Measurements from ENCODE around the gene ARPC1A. TPM values are rescaled to one million over a fixed set of nuclear protein-coding genes. Genes with fewer than 3 reads are reported as not detected.

Gene ARPC1A
- total RNA-seq, 1 donor from 2014 or later, result 105 TPM

DNA sequence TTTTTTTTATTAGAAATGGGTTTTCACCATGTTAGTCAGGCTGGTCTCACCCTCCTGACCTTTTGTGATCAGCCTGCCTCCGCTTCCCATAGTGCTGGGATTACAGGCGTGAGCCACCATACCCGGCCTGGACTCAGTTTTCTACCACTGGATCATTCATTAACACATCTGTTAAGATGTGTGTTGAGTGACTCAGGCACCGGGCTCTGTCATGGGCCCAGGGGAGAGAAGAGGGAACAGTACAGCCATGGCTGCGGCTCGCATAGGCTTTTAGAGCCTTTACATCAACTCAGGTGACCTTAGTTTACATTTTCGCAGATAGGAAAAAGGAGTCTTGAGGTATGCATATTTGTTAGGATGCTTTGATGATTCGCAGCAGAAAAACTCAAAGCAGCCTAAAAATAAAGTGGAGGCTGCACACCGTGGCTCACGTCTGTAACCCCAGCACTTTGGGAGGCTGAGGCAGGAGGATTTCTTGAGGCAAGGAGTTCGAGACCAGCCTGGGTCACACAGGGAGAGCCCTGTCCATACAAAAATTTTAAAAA lies 45.8 kb downstream of the ARPC1A start:
- DNase-seq (ENCODE audit: extremely low spot score, unreplicated experiment), result no peak
- TF ChIP-seq, protein P1, sequence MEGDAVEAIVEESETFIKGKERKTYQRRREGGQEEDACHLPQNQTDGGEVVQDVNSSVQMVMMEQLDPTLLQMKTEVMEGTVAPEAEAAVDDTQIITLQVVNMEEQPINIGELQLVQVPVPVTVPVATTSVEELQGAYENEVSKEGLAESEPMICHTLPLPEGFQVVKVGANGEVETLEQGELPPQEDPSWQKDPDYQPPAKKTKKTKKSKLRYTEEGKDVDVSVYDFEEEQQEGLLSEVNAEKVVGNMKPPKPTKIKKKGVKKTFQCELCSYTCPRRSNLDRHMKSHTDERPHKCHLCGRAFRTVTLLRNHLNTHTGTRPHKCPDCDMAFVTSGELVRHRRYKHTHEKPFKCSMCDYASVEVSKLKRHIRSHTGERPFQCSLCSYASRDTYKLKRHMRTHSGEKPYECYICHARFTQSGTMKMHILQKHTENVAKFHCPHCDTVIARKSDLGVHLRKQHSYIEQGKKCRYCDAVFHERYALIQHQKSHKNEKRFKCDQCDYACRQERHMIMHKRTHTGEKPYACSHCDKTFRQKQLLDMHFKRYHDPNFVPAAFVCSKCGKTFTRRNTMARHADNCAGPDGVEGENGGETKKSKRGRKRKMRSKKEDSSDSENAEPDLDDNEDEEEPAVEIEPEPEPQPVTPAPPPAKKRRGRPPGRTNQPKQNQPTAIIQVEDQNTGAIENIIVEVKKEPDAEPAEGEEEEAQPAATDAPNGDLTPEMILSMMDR (IDR thresholded peaks at IDR 0.05), result no peak
- Mint-ChIP-seq H3K9me3 (ENCODE audit: unreplicated experiment) (no peaks in the 10 kb centered on the region), H3K36me3 (ENCODE audit: unreplicated experiment) (peaks cover 8% of the 10 kb centered on the region), H3K27ac (ENCODE audit: unreplicated experiment) (no peak overlapping the region), H3K27me3 (ENCODE audit: unreplicated experiment) (no peaks in the 10 kb centered on the region), H3K4me3 (ENCODE audit: unreplicated experiment) (no peak overlapping the region), H3K4me1 (ENCODE audit: unreplicated experiment) (peaks cover 19% of the 10 kb centered on the region)

DNA sequence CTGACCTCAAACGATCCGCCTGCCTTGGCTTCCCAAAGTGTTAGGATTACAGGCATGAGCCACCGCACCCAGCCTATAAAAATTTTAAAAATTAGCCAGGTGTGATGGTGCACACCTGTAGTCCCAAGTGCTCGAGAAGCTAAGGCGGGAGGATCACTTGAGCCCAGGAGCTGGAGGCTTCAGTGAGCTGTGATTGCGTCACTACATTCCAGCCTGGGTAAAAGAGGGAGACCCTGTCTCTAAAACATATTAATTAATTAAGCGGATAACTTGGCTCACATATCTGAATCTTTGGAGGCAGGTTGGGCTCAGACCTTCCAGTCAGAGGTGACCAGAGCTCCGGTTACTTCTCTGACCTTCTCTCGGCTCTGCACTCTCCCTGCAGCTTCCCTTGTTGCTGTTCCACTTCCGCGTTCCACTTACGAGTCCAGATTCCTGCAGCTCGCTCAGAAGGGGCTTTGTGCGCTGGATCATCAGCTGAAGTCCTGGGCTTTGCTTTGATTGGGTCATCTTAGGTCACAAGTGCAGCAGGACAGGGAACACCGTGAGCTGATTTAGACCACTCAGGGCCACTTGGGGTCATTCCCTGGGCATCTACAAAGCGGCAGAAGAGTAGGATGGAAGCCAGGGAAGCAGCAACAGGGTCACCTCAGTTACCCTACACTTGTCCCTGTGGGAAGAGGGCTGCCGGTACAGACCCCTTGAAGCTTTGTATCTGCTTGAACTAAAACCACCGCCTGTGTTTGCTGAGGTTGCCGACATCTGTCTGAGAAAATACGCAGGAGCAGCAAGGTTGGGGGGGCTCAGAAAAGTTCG lies 46.8 kb downstream of the ARPC1A start:
- H3K27ac Mint-ChIP-seq (ENCODE audit: unreplicated experiment), result peak overlapping the region; percentile 86
- no peaks in the 10 kb centered on the region for H3K27me3 Mint-ChIP-seq (ENCODE audit: unreplicated experiment)
- DNase-seq (ENCODE audit: extremely low spot score, unreplicated experiment), result no peak
- TF ChIP-seq, protein P1 (IDR thresholded peaks at IDR 0.05), result no peak
- peaks cover 3% of the 10 kb centered on the region for H3K36me3 Mint-ChIP-seq (ENCODE audit: unreplicated experiment)
- H3K4me3 Mint-ChIP-seq (ENCODE audit: unreplicated experiment), result peak overlapping the region; percentile 72
- H3K4me1 Mint-ChIP-seq (ENCODE audit: unreplicated experiment), result peaks cover 20% of the 10 kb centered on the region
- no peaks in the 10 kb centered on the region for H3K9me3 Mint-ChIP-seq (ENCODE audit: unreplicated experiment)

DNA sequence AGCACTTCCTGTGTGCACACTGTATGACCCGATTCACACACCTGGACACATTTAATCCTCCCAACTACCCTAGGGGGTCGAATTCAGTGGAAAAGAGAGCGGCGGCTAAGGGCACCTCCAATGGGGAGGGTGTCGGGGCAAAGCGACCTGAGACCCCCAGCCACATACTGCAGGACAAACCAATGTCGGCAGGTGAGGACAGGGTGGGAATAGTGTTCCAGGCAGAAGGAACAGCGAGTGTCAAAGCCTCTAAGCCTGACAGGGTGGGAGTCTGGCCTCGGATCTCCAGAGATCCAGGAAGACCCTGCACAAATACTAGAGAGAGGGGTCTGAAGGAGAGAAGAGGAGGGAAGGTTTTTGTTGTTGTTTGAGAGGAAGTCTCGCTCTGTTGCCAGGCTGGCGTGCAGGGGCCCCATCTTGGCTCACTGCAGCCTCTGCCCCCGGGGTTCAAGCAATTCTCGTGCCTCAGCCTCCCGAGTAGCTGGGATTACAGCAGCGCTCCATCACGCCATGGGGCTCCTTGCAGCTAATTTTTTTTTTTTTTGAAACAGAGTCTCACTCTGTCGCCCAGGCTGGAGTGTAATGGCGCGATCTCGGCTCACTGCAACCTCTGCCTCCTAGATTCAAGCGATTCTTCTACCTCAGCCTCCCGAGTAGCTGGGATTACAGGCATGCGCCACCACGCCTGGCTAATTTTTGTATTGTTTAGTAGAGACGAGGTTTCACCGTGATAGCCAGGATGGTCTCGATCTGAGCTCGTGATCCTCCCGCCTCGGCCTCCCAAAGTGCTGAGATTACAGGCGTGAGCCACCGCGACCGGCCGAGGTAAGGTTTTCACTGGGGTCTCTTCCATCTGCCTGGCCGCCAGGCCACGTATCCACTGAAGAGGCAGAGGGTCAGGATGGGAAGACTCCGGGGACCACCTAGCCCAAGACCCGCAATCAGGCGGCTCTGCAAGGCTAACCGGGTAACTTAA lies 47.7 kb downstream of the ARPC1A start:
- peaks cover 4% of the 10 kb centered on the region for H3K36me3 Mint-ChIP-seq (ENCODE audit: unreplicated experiment)
- H3K9me3 Mint-ChIP-seq (ENCODE audit: unreplicated experiment), result no peaks in the 10 kb centered on the region
- H3K4me1 Mint-ChIP-seq (ENCODE audit: unreplicated experiment), result peaks cover 20% of the 10 kb centered on the region
- no peak for DNase-seq (ENCODE audit: extremely low spot score, unreplicated experiment)
- H3K27me3 Mint-ChIP-seq (ENCODE audit: unreplicated experiment), result no peaks in the 10 kb centered on the region
- TF ChIP-seq, protein P1 (IDR thresholded peaks at IDR 0.05), result no peak
- H3K4me3 Mint-ChIP-seq (ENCODE audit: unreplicated experiment), result peak overlapping the region; percentile 72
- peak overlapping the region; percentile 86 for H3K27ac Mint-ChIP-seq (ENCODE audit: unreplicated experiment)

DNA sequence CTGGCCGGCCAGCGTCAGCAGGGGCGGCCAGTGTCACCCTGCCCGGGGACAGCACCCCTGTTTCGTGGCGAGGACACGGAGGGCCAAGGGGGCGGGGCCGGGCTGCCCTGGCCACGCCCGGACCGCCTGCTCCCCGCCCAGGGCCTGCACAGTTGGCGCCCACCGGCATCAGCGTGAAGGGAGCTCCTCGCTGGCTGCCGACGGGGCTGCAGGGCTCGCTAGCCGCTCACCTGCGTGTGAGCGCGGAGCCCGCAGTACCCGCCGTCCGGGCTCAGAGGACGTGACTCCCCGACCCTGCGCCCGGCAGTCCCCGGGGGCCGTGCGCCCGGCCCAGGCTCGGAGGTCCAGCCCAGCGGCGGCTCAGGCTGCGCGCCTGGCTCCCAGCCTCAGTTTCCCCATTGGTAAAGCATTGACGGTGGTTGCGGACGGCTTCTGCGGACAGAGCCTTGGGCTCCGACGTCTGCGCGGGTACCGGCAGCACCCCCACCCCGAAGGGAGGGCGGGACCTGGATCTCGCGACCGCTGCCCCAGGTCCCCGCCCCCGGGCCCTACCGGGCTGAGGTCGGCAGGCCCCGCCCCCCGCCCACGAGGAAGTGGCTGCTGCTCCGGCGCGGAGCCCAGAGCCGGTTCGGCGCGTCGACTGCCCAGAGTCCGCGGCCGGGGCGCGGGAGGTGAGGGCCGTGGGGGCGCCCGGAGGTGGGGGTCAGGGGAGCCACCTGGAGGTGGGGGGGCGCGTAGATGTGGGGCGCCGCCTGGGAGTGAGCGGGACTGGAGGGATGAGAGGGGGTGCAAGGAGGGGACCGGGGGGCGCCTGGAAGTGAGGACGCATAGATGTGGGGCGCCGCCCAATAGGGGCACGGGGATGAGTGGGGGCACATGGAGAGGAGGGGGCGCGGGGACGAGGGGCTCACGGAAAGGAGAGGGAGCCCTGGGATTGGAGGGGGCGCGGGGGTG lies 48.7 kb downstream of the ARPC1A start, which contains the start of gene ARPC1B:
Gene ARPC1B (plus strand): TSS at position 620 of the 954 bp plus-strand sequence. CDS start 10,985 bp downstream, outside the sequence.
- H3K9me3 Mint-ChIP-seq (ENCODE audit: unreplicated experiment), result no peaks in the 10 kb centered on the region
- H3K27me3 Mint-ChIP-seq (ENCODE audit: unreplicated experiment), result no peaks in the 10 kb centered on the region
- peaks cover 26% of the 10 kb centered on the region for H3K4me1 Mint-ChIP-seq (ENCODE audit: unreplicated experiment)
- DNase-seq (ENCODE audit: extremely low spot score, unreplicated experiment), result no peak
- peak within 1 kb of the TSS; percentile 38 for H3K27ac Mint-ChIP-seq (ENCODE audit: unreplicated experiment)
- peaks cover 2% of the 10 kb centered on the region for H3K36me3 Mint-ChIP-seq (ENCODE audit: unreplicated experiment)
- TF ChIP-seq, protein P1 (IDR thresholded peaks at IDR 0.05), result no peak
- H3K4me3 Mint-ChIP-seq (ENCODE audit: unreplicated experiment), result peak within 1 kb of the TSS; percentile 72
